ENCODE data around the gene C19orf81.

- TF ChIP-seq CTCF (IDR thresholded peaks at IDR 0.05; ENCODE audit: extremely low read depth in 1 of 2, insufficient read depth in 1 of 2, low read depth in 1 of 2, low read length in 2 of 2) (no peak), POLR2A (IDR thresholded peaks at IDR 0.05; ENCODE audit: low read depth, low read length) (no peak), GATA2 (IDR thresholded peaks at IDR 0.05; ENCODE audit: insufficient read depth, insufficient read length, low read depth, low read length) (no peak), JUN (IDR thresholded peaks at IDR 0.05; ENCODE audit: borderline replicate concordance, insufficient read depth, insufficient read length, low read depth) (no peak), POLR2AphosphoS5 (IDR thresholded peaks at IDR 0.05; ENCODE audit: insufficient read depth, low read depth, low read length) (no peak), EZH2 (IDR thresholded peaks at IDR 0.05; ENCODE audit: borderline replicate concordance, low read depth, low read length, severe bottlenecking) (no peak)
These were observed 3.5 kb downstream of the C19orf81 start for GRCh38 chr19:50652722-50653121.

All from endothelial cell of umbilical vein (primary cell).